Stimulated activated CD8-positive, alpha-beta memory T cell treated with anti-CD3 and anti-CD28 coated beads, Interleukin-15, amount 100 ng/mL, for 4 hours (primary cell): Measurements from ENCODE around the gene ZNF750.

Source experiments
- DNase-seq, 2 donors: peaks; one replicate each; pipeline ENCODE4 v3.0.0-alpha.2; 2020; ENCODE audit warnings: low read depth in 2 of 2

Gene ZNF750

GRCh38 chr17:82812058-82812457 is 27.8 kb downstream of the ZNF750 start:
- DNase-seq, result no peak

GRCh38 chr17:82810644-82811430 is 29.0 kb downstream of the ZNF750 start:
- no peak for DNase-seq

GRCh38 chr17:82808921-82809905 is 30.6 kb downstream of the ZNF750 start:
- DNase-seq, result no peak

GRCh38 chr17:82808006-82808405 is 31.8 kb downstream of the ZNF750 start:
- DNase-seq, result no peak

- DNase-seq, result no peak
Measured at GRCh38 chr17:82807562-82807961, 32.3 kb downstream of the ZNF750 start.

GRCh38 chr17:82807101-82807500 is 32.7 kb downstream of the ZNF750 start:
- no peak for DNase-seq

- DNase-seq, result no peak
Measured at GRCh38 chr17:82806645-82807044, 33.2 kb downstream of the ZNF750 start.

GRCh38 chr17:82805823-82806222 is 34.0 kb downstream of the ZNF750 start:
- DNase-seq, result no peak

- no peak for DNase-seq
Measured at GRCh38 chr17:82805254-82805653, 34.6 kb downstream of the ZNF750 start.

- no peak for DNase-seq
Measured at GRCh38 chr17:82804442-82805191, 35.2 kb downstream of the ZNF750 start.

- DNase-seq, result no peak
Measured at GRCh38 chr17:82803606-82804005, 36.2 kb downstream of the ZNF750 start.

GRCh38 chr17:82803185-82803584 is 36.6 kb downstream of the ZNF750 start:
- no peak for DNase-seq

GRCh38 chr17:82802075-82802780 is 37.6 kb downstream of the ZNF750 start:
- no peak for DNase-seq

- no peak for DNase-seq
Measured at GRCh38 chr17:82801377-82801970, 38.3 kb downstream of the ZNF750 start.

- DNase-seq, result no peak
Measured at GRCh38 chr17:82800885-82801284, 38.9 kb downstream of the ZNF750 start.

- DNase-seq, result no peak
Measured at GRCh38 chr17:82799591-82799990, 40.2 kb downstream of the ZNF750 start.

- DNase-seq, result no peak
Measured at GRCh38 chr17:82798752-82799151, 41.1 kb downstream of the ZNF750 start.

- no peak for DNase-seq
Measured at GRCh38 chr17:82797061-82797460, 42.8 kb downstream of the ZNF750 start.

- DNase-seq, result no peak
Measured at GRCh38 chr17:82795615-82796014, 44.2 kb downstream of the ZNF750 start.

- DNase-seq, result no peak
Measured at GRCh38 chr17:82794781-82795482, 44.9 kb downstream of the ZNF750 start.
